GM12878 (cell line): Measurements from ENCODE around the gene S1PR2. TPM values are rescaled to one million over a fixed set of nuclear protein-coding genes. Genes with fewer than 3 reads are reported as not detected.

Experiments used
- ATAC-seq: fragments of 200-7000 bp; cut with Tn5 transposase; 3 replicates; pipeline ENCODE4 v1.9.1; 2020; ENCODE audit warnings: mild to moderate bottlenecking, moderate library complexity
- BruUV-seq: library from RNA; stranded (reverse); fragments of 400-500 nt; replicated peaks from 2 replicates; lab custom pipeline; 2021; lab: Mats Ljungman, UMichigan
- CTCF ChIA-PET: fragments of 300-600 bp; sonication (Branson Sonifier 250); formaldehyde crosslinking; extraction: SDS; loops from one replicate; lab custom pipeline; 2021; ENCODE audit warnings: inconsistent platforms; lab: Yijun Ruan, JAX
- POLR2A ChIA-PET: fragments of 350-600 bp; formaldehyde crosslinking; extraction: SDS; loops from one replicate; lab custom pipeline; 2021; ENCODE audit warnings: inconsistent platforms; lab: Charles Lee
- RAD21 ChIA-PET: fragments of 300-600 bp; sonication (Branson Sonifier 250); formaldehyde crosslinking; loops from one replicate; lab custom pipeline; 2023; ENCODE audit warnings: antibody characterized with exemption; ENCODE audit not compliant: unreplicated experiment; lab: Charles Lee
- SMC1A ChIA-PET: fragments of 300-600 bp; sonication (Branson Sonifier 250); formaldehyde crosslinking; loops from one replicate; lab custom pipeline; 2023; ENCODE audit not compliant: unreplicated experiment, uncharacterized antibody; lab: Charles Lee
- DNase-seq: peaks from one replicate; pipeline ENCODE4 v3.0.0-alpha.2; 2011; ENCODE audit warnings: low read depth, low spot score
- FAIRE-seq: peaks from 3 replicates; lab custom pipeline; 2011; peaks lifted over from hg19 to GRCh38; lab: Jason Lieb, UNC
- H2AFZ ChIP-seq: 2 replicates; pipeline ENCODE4 v1.6.0; 2011; ENCODE audit warnings: low read depth, low read length, control low read depth; ENCODE audit not compliant: control insufficient read depth
- H3K27ac ChIP-seq: 2 replicates; pipeline ENCODE4 v1.5.1; 2011; ENCODE audit warnings: control low read depth; ENCODE audit not compliant: control insufficient read depth, insufficient read depth
- H3K27me3 ChIP-seq, 2 experiments: replicated peaks in 1 of 2; 2 replicates each; pipeline versions ENCODE4 v1.6.0 to v1.6.1; 2011; ENCODE audit warnings: low read length in 1 of 2; ENCODE audit not compliant: control insufficient read depth in 2 of 2, insufficient read depth in 2 of 2
- H3K36me3 ChIP-seq, 2 experiments: 2 replicates each; pipeline ENCODE4 v1.5.1; 2011; ENCODE audit warnings: low read length in 1 of 2; ENCODE audit not compliant: control insufficient read depth in 2 of 2, insufficient read depth in 2 of 2
- H3K4me1 ChIP-seq: 2 replicates; pipeline ENCODE4 v1.6.1; 2011; ENCODE audit warnings: mild to moderate bottlenecking, low read length, moderate library complexity, mixed read lengths; ENCODE audit not compliant: control insufficient read depth, insufficient read depth
- H3K4me2 ChIP-seq: 2 replicates; pipeline ENCODE4 v1.6.0; 2011; ENCODE audit warnings: control low read depth; ENCODE audit not compliant: control insufficient read depth, insufficient read depth
- H3K4me3 ChIP-seq: fragments of 200-600 bp; sonication (generic); 2 replicates; pipeline ENCODE4 v1.5.1; 2016
- H3K79me2 ChIP-seq: 2 replicates; pipeline ENCODE4 v1.6.0; 2011; ENCODE audit warnings: low read length; ENCODE audit not compliant: control insufficient read depth, insufficient read depth
- H3K9ac ChIP-seq: 2 replicates; pipeline ENCODE4 v1.8.0; 2011; ENCODE audit warnings: low read length, control low read depth, mixed read lengths; ENCODE audit not compliant: control insufficient read depth, insufficient read depth
- H3K9me3 ChIP-seq: replicated peaks from 3 replicates; pipeline ENCODE4 v1.5.1; 2011; ENCODE audit warnings: mild to moderate bottlenecking, low read length; ENCODE audit not compliant: control insufficient read depth, insufficient read depth
- H4K20me1 ChIP-seq: 2 replicates; pipeline ENCODE4 v1.6.0; 2011; ENCODE audit not compliant: control insufficient read depth, insufficient read depth
- E4F1 ChIP-seq: fragments of 450-650 bp; IDR thresholded peaks from 2 replicates; pipeline ENCODE4 v1.6.1; 2018; ENCODE audit warnings: borderline replicate concordance, mild to moderate bottlenecking; ENCODE audit not compliant: partially characterized antibody
- IKZF1 ChIP-seq: fragments of 450-650 bp; conservative IDR thresholded peaks from 2 replicates; pipeline ENCODE4 v1.6.1; 2017; ENCODE audit warnings: antibody characterized with exemption, mild to moderate bottlenecking
- MTA2 ChIP-seq: fragments of 450-650 bp; IDR thresholded peaks from 2 replicates; pipeline ENCODE4 v1.6.1; 2016; ENCODE audit warnings: low read depth, mild to moderate bottlenecking, moderate library complexity
- MYB ChIP-seq: fragments of 150-350 bp; IDR thresholded peaks from 2 replicates; pipeline ENCODE4 v1.6.1; 2014; ENCODE audit warnings: mild to moderate bottlenecking, low read depth, low read length, borderline replicate concordance
- NBN ChIP-seq: fragments of 450-650 bp; IDR thresholded peaks from 2 replicates; pipeline ENCODE4 v1.6.1; 2016
- PAX5 ChIP-seq: IDR thresholded peaks from 2 replicates; pipeline ENCODE4 v1.6.1; 2011; ENCODE audit warnings: low read depth, low read length, borderline replicate concordance
- POLR2AphosphoS5 ChIP-seq: IDR thresholded peaks from 2 replicates; pipeline ENCODE4 v1.6.1; 2011; ENCODE audit warnings: mild to moderate bottlenecking, low read length, inconsistent platforms
- SIN3A ChIP-seq: IDR thresholded peaks from 2 replicates; pipeline ENCODE4 v1.6.1; 2012; ENCODE audit warnings: low read depth, low read length, improper control_type of control experiment
- SMAD1 ChIP-seq: fragments of 450-650 bp; IDR thresholded peaks from 2 replicates; pipeline ENCODE4 v1.6.1; 2018; ENCODE audit warnings: mild to moderate bottlenecking, low read depth; ENCODE audit not compliant: partially characterized antibody
- WGBS: methylation state at CpG from one replicate; pipeline ENCODE4 v1.1.6; 2016; ENCODE audit warnings: low lambda C conversion rate; ENCODE audit not compliant: insufficient replicate concordance, insufficient coverage; ENCODE audit errors: missing lambda C conversion rate; 5-methylcytosine and 5-hydroxymethylcytosine counted together
- in situ Hi-C: fragments of 300-500 bp; cut with MboI; formaldehyde crosslinking; loops from 9 replicates; pipeline ENCODE4 v1.14.3; 2018; ENCODE audit warnings: mixed read lengths
- intact Hi-C: fragments of 100-400 bp; cut with micrococcal nuclease; formaldehyde crosslinking; loops from one replicate; pipeline ENCODE4 v1.14.2; 2022; ENCODE audit not compliant: unreplicated experiment
- polyA plus RNA-seq, 11 experiments: library from polyadenylated mRNA; depleted of rRNA in 4 of 11; unstranded in 6 of 11; stranded (reverse) in 5 of 11; fragments of >200 nt; fragmentation: Nextera tagmentation in 4 of 11; fragmentation: Illumina TruSeq in 1 of 11; extraction: Ambion mirVana in 4 of 11; extraction: Trizol in 1 of 11; gene quantifications; 1 replicate in 1 of 11; 2 replicates in 10 of 11; pipeline versions ENCODE4 v1.2.1 to v1.2.3, GENCODE V29; 2011 to 2016; ENCODE audit warnings: inconsistent platforms in 2 of 11, missing spikeins in 2 of 11, low read depth in 1 of 11
- total RNA-seq, 4 experiments: library from RNA; depleted of rRNA in 3 of 4; stranded (reverse); fragments of >200 nt in 3 of 4; fragmentation: Illumina TruSeq in 1 of 4; extraction: Trizol in 1 of 4; gene quantifications; 2 replicates each; pipeline versions ENCODE4 v1.2.1 to v1.2.3, GENCODE V29; 2013 to 2021
- TF ChIP-seq, protein P1 (sequence below): fragments of 450-650 bp; IDR thresholded peaks from 2 replicates; pipeline ENCODE4 v1.6.1; 2017; ENCODE audit warnings: antibody characterized with exemption, mild to moderate bottlenecking, moderate library complexity

The S1PR2 gene
- total and polyA plus RNA-seq, 10 of the 15 experiments (the other 5 are each of a cell fraction or from before 2014, with no cell fraction given): 4.9 to 26.8 (median 11.6) TPM

DNA sequence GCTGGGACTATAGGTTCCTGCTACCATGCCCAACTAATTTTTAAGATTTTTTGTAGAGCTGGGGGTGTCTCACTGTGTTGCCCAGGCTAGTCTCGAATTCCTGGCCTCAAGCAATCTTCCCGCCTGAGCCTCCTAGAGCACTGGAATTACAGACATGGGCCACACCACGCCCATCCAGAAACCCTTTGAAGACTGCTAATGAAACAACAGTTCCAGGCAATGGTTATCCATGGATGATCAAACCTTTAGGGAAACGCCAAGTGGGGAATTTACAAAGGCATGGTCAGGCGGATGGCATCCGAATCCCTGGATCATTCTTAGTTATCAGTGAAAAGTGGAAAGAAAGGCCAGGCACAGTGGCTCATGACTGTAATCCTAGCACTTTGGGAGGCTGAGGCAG lies 19.4 kb downstream of the S1PR2 start (continued):
- TF ChIP-seq E4F1: no peak
- no peak for TF ChIP-seq IKZF1
- TF ChIP-seq SMAD1: no peak

GRCh38 chr19:10211061-10211460 lies 20.1 kb downstream of the S1PR2 start:
- CTCF ChIA-PET: interaction anchor here (1.2 to 1.5 kb wide), 2 partner anchors 9 to 39 kb away, joined by 3 to 5 read pairs; no protein-coding TSS in a partner anchor

More at GRCh38 chr19:10211061-10211460, 20.1 kb downstream of the S1PR2 start:
- FAIRE-seq (no peak), ATAC-seq (no peak), DNase-seq (no peak)
- Histone ChIP-seq H3K79me2 (no peaks in the 10 kb centered on the region), H3K4me3 (no peak overlapping the region), H3K36me3 (no peaks in the 10 kb centered on the region), H3K9me3 (peaks cover 3% of the 10 kb centered on the region; the same call in 1 of the 3 replicates), H3K9ac (no peak overlapping the region), H3K27me3 (no peaks in the 10 kb centered on the region), H3K4me2 (no peak overlapping the region), H2AFZ (no peak overlapping the region), H3K4me1 (no peaks in the 10 kb centered on the region), H4K20me1 (no peaks in the 10 kb centered on the region), H3K27ac (no peak overlapping the region)
- no peak for TF ChIP-seq POLR2AphosphoS5
- TF ChIP-seq NBN: no peak
- TF ChIP-seq, protein P1, sequence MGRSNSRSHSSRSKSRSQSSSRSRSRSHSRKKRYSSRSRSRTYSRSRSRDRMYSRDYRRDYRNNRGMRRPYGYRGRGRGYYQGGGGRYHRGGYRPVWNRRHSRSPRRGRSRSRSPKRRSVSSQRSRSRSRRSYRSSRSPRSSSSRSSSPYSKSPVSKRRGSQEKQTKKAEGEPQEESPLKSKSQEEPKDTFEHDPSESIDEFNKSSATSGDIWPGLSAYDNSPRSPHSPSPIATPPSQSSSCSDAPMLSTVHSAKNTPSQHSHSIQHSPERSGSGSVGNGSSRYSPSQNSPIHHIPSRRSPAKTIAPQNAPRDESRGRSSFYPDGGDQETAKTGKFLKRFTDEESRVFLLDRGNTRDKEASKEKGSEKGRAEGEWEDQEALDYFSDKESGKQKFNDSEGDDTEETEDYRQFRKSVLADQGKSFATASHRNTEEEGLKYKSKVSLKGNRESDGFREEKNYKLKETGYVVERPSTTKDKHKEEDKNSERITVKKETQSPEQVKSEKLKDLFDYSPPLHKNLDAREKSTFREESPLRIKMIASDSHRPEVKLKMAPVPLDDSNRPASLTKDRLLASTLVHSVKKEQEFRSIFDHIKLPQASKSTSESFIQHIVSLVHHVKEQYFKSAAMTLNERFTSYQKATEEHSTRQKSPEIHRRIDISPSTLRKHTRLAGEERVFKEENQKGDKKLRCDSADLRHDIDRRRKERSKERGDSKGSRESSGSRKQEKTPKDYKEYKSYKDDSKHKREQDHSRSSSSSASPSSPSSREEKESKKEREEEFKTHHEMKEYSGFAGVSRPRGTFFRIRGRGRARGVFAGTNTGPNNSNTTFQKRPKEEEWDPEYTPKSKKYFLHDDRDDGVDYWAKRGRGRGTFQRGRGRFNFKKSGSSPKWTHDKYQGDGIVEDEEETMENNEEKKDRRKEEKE: no peak
- no peak for TF ChIP-seq MTA2
- TF ChIP-seq PAX5: no peak
- no peak for TF ChIP-seq MYB
- TF ChIP-seq SIN3A: no peak
- POLR2A ChIA-PET: no interaction called here
- intact Hi-C loops: no loop called here
- in situ Hi-C loops: no loop called here
- SMC1A ChIA-PET: no interaction called here
- 74% methylated on average over 4 of the region's 4 CpGs for WGBS
- RAD21 ChIA-PET: no interaction called here
- BruUV-seq: no TSS peak
